ENCODE data around the gene AHCYL2.

DNA sequence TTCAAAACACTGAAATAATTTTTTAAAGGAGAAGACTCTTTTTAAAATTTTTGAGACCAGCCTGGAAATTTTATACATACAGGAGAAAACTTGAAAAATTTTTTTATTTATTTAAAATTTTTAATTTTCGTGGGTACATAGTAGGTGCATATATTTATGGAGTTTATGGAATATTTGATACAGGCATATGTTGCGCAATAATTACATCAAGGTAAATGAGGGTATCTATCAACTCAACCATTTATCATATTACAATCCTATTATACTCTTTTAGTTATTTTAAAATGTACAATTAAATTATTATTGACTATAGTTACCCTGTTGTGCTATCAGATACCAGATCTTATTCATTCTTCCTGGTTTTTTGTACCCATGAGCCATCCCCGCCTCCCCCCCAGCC, 75.1 kb downstream of the AHCYL2 start:
- TF ChIP-seq GATA3 (IDR thresholded peaks at IDR 0.05; ENCODE audit: low read depth, low read length) (no peak), GATA2 (IDR thresholded peaks at IDR 0.05; ENCODE audit: low read depth, low read length) (no peak)
